Right lobe of liver (tissue), 4 donors: ENCODE data around the gene RHBDF1.

ENCODE experiments used
- CTCF ChIP-seq, 4 donors: fragments of 200-600 bp in 3 of 4; fragments of 450-650 bp in 1 of 4; IDR thresholded peaks; one replicate each; pipeline versions ENCODE4 v1.5.1 to v1.8.0; 2016 to 2022; ENCODE audit warnings: antibody characterized with exemption in 4 of 4, mild to moderate bottlenecking in 2 of 4
- POLR2A ChIP-seq: fragments of 450-650 bp; IDR thresholded peaks from one replicate; pipeline ENCODE4 v1.6.1; 2017; ENCODE audit warnings: antibody characterized with exemption, mild to moderate bottlenecking
- donor health status: DM: no; HTN: no; CAD: no.
- donor health status: DM: no; HTN: no; CAD: no.
- donor health status: DM: no; HTN: yes; CAD: no.

GRCh38 chr16:84718-85406 is 12.4 kb upstream of the RHBDF1 start:
- no peak for TF ChIP-seq CTCF (IDR thresholded peaks at IDR 0.05)
- no peak for TF ChIP-seq POLR2A
